Cardiac septum (tissue), 1 donor: ENCODE data around the gene TCF12. TPM values are rescaled to one million over a fixed set of nuclear protein-coding genes. Genes with fewer than 3 reads are reported as not detected.

Source experiments
- DNase-seq: peaks from one replicate; pipeline ENCODE4 v3.0.0-alpha.2; 2020; ENCODE audit warnings: low spot score
- intact Hi-C: fragments of 100-400 bp; cut with DNase I; formaldehyde crosslinking; loops from one replicate; pipeline ENCODE4 v1.14.0; 2022
- total RNA-seq: library from RNA; stranded (reverse); fragmentation: NEBNext Ultra II Directional; extraction: Animal tissue kit (Norgen Biotek cat#: 25700); gene quantifications from one replicate; pipeline ENCODE4 v1.2.1, GENCODE V29; 2021
- donor health status: DM: no; HTN: no; CAD: no.

Gene TCF12
- total RNA-seq, 1 donor from 2014 or later = 57.3 TPM

DNA sequence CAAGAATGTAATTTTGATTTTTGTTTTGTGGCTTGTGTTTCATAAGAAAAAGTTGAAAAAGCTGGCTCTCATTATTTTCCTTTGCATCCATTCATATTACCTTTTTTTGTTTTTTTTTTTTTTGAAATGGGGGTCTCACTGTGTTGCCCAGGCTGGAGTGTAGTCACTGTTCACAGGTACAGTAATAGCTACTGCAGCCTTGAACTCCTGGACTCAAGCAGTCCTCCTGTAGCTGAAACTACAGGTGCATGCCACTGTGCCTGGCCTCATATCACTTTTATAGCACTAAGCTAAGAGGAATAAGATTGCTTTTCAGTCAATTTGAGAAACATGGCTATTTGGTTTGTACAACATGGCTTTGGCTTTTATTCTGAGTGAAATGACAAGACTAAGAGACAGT lies 49.8 kb downstream of the TCF12 start:
- no peak for DNase-seq
- intact Hi-C loops = no loop called here

DNA sequence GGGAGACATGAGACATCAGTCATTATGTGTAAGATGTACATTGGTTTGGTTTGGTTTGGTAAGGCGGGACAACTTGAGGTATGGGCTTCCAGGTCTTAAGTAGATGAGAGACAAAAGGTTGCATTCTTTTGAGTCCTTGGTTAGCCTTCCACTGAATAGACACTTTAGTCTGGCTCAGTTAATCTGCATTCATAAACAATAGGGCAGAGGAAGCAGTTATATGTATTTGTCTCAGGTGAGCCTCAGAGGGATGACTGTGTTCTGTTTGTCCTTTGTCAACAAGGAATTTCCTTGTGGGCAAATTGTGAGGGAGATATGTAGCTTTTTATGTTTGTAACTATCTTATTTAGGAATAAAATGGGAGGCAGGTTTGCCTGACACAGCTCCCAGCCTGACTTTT lies 50.4 kb downstream of the TCF12 start:
- intact Hi-C loops = no loop called here
- DNase-seq = no peak

DNA sequence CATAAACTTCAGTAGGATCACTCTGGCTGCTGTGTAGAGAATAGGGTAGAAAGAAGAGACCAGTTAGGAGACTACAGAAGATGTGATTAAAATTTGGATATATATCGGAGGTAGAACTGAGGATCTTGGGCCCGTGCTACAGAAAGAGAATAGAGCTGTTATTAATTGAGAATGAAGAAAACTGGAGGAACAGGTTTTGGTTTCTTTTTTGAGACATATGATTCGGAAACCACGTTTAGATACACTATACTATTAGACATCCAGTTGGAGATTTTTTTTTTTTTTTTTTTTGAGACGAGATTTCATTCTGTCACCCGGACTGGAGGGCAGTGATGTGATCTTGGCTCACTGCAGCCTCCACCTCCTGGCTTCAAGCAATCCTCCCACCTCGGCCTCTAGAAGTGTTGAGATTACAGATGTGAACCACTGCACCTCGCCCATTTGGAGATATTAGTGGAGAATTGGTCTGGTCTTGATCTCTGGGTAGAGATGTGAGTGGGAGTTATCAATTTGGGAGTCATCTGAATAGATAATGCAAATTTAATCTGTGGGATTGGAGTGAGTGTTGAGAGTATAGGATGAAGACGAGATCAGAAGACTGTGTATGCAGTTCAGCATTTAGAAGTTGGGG lies 50.9 kb downstream of the TCF12 start:
- intact Hi-C loops = no loop called here
- no peak for DNase-seq

DNA sequence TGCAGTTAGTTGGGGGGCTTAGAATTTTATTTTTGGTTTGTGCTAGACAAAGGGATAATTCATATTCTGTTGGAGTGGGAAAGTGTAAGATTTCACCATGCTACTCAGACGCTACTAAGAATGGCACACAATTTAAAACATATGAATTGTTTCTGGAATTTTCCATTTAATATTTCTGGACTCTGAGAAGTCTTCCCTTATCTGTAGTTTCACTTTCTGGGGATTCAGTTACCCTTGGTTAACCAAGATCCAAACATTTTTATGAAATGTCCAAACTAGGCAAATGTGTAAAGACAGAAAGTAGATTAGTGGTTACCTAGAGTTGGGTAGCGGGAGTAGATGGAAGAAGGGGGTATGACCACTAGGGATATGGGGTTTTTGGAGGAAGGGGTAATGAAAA lies 53.1 kb downstream of the TCF12 start:
- intact Hi-C loops = no loop called here
- no peak for DNase-seq

DNA sequence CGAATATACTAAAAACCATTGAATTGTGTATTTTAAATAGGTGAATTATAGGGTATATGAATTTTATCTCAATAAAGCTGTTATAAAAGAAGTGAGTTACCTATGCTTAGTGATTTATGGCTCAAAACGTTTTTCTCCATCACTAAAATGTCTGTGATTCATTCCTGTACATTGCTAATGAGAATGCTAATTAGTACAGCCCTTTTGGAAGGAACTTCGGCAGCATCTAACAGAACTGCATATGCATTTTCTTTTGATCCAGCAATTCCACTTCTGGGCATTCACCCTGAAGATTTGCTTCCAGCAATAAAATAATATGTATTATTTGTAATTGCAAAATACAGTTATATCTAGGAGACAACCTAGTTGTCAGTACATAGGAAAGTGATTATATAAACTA lies 53.6 kb downstream of the TCF12 start:
- intact Hi-C loops = no loop called here
- no peak for DNase-seq

DNA sequence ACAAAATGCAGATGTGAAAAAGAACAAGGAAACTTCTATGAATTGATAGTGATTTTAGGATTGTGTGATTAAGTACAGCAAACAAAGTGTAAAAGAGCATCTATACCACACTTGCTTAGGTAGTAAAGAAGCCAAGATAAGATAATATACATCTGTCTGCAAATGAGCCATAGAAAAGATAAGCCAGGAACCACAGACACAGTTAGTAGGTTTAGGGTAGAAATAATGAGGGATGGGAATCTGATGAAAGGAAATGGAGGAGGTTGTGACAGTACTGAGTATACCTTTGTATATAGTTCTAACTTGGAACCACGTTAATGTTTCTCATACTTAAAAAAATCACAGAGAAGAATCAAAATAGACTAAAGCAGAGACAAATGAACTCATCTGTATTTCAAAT lies 54.0 kb downstream of the TCF12 start:
- intact Hi-C loops = no loop called here
- no peak for DNase-seq

DNA sequence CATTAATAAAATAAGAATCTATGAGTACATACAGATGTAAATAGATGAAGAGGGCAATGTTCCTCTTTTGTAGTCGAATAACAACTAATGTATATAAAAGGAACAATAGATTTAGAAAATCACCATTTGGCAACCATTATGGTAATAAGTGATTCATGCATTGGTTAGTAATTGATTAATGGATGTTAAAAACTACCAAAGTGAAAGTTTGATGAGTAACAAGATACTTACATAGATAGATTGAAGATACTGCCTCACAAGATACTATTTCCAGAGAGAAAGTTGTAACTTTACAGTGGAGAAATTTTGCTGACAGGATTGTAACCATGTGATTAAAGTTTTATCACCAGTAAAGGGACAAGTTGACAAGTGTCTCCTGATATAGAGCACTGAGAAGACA lies 55.0 kb downstream of the TCF12 start:
- intact Hi-C loops = no loop called here
- no peak for DNase-seq

DNA sequence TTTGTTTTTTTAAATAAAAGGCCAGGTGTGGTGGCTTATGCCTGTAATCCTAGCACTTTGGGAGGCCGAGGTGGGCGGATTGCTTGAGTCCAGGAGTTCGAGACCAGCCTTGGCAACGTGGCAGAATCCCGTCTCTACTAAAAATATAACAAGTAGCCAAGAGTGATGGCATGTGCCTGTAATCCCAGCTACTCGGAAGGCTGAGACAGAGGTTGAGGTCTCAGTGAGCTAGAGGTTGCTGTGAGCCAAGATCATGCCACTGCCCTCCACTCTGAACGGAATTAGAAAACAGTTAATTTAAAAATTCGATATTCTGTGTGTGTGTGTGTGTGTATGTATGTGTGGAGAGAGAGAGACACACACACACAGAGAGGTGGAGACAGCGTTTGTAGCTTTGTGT lies 58.8 kb downstream of the TCF12 start:
- no peak for DNase-seq
- intact Hi-C loops = no loop called here

DNA sequence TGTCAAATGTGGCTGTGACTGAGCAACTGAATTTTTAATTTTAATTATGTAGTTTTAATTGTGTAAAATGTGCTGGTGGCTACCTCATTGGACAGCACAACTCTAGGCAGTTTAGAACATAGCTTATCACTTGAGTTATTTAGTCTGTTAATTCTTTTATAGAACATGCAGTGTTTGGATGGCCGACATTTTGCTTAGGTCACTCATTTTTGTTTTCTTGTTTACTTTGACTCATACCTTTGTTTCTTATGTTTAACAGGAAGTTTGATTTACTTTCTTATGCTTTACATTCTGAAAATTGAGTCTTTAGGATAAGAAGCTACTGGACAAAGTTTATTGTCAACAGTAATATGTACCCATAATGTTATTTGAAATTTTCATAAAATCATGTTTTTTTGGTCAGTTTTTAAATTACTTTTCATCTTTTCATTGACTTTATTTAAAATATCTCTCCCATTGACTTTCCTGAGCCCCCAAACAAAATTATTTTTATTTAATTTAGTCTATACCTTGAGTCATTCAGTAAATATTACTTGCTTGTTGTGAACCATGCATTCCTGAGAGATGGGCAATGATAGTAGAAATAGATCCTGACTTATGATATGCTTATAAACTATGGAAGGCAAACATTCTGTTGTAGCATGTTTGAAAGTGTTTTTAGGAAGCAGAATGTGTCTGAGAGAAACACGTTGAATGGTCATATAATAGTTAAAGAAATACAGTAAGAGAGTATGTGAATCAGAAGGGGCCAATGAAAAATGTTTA lies 60.6 kb downstream of the TCF12 start:
- no peak for DNase-seq
- intact Hi-C loops = no loop called here

DNA sequence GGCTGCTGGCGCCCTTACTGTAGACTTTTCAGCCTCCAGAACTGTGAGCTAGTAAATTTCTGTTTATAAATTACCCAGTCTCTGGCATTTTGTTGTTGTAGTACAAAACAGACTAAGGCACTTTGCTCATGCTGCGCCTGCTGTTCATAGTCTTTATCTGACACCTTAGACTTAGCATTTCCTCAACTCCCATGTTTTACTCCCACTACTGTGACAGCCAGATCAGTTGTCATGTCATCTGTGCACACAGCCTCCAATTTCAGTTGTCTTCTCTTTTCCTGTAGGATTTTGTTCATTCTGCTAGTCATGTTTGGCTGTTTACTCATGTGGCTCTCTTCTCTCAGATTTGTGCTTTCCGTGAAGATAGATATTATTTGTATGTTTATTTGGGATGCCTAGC lies 62.0 kb downstream of the TCF12 start:
- DNase-seq = no peak
- intact Hi-C loops = no loop called here

DNA sequence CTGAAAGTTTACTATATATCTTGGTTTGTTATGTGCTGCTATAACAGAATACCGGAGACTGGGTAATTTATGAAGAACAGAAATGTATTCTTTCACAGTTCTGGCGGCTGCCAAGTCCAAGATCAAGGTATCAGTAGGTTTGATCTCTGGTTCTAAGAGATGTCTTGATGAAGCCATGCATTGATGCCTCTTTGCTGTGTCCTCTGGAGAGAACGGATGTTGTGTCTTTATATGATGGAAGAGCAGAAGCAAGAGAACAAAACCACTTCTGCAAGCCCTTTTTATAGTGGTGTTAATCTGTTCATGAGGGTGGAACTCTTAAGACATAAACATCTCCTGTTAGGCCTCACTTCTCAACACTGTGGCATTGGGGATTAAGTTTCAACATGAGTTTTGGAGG lies 62.7 kb downstream of the TCF12 start:
- DNase-seq = no peak
- intact Hi-C loops = no loop called here

DNA sequence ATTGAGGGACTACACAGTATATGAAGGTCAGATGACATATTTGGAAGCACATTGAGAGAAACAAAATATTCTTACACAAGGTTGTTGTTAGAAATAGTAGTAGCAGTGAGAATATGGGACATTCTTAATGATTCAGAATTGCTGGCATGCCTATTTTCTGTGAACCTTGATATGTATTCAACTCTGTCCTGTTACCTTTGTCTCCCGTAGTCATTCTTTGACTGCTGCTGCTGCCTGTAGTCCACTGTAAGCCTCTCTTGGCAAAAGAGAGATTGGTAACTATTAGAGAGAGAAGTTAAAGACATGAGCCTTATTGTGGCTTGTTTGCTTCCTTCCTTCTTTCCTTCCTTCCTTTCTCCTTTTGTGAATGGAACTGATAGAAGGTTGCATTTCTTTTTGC lies 64.5 kb downstream of the TCF12 start:
- no peak for DNase-seq
- intact Hi-C loops = no loop called here

DNA sequence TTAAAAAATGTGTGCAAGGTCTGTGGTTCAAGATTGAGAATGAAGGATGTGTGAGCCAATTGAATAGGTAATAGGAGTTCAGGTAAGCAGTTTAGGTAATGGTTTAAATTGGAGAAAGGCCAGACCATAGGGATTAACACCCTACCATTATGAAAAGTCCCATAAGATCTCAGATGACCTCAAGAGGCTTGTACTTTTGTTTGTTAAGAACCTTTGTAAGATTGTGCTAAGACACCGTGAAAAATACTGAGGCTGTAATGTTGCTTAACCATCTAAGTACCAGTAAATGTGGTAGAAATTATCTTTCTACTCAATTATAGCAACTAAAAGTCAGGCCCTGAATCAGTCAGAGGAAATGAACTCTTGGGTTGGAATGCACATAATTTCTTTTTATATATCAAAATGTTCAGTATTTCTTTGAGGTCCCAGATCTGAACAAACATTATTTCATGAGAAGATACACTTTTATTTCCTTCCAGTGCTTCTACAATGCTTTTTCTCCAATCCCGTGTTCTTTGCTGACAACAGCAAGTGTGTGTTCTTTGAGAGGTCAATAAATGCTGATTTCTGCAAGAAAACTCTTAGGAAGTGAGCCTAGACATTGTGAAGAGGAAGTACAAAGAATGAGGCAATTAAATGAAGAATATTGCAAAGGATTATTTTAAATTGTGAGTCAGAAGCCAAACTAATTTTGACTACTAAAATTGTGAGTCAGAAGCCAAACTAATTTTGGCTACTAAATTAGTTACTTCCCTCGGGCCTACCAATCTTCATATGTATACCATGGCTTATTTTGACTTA lies 66.4 kb downstream of the TCF12 start:
- intact Hi-C loops = loop anchor here (5.0 kb wide), 1 partner anchor 58 kb away; no protein-coding TSS in a partner anchor
- DNase-seq = no peak

DNA sequence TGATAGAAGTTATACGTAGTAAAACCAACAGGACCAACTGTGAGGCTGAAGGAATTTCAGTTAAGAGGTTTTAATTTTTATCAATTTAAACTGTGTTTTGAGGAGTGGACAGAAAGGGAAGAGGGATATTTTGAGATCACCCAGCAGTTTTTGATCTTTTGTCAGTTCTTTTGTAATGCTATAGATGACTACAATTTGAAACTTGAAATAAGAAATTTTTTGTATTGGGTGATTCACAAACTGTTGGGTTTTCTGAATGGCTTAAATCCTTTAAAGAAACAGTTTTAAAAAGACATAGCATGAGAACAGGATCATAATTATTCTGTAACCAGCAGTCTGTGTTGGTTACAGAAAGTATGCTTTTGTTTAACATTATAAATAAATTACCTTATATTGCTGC lies 67.4 kb downstream of the TCF12 start:
- no peak for DNase-seq
- intact Hi-C loops = loop anchor here (5.0 kb wide), 1 partner anchor 59 kb away; no protein-coding TSS in a partner anchor

DNA sequence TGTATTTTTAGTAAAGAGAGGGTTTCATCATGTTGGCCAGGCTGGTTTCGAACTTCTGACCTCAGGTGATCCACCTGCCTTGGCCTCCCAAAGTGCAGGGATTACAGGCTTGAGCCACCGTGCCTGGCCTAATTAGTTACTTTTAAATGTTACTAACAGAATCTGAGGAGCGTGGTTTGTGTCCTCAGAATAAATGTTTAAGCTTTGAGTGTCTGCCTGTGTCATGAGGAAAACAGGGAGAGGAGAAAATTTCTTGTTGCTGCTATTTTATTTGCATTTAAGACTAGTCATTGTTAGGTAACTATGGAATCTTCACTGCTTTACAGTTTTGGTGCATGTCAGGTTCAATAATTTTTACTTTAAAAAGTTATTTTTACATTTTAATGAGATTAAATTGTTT lies 68.8 kb downstream of the TCF12 start:
- DNase-seq = no peak
- intact Hi-C loops = loop anchor here (5.0 kb wide), 1 partner anchor 60 kb away; no protein-coding TSS in a partner anchor

DNA sequence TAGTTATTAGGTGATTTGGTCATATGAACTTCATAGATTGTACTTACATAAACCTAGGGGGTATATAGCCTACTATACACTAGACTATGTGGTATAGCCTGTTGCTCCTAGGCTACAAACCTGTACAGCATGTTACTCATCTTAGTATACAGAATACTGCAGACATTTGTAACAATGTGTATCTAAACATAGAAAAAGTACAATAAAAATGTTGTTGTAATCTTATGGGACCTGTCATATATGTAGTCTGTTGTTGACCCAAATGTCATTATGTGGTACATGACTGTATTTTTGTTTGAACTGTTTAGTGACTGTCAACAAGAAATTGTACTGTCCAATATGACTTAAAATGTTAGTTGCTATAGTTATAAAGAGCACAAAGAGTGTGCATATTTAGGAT lies 69.8 kb downstream of the TCF12 start:
- no peak for DNase-seq
- intact Hi-C loops = loop anchor here (5.0 kb wide), 1 partner anchor 61 kb away; no protein-coding TSS in a partner anchor

DNA sequence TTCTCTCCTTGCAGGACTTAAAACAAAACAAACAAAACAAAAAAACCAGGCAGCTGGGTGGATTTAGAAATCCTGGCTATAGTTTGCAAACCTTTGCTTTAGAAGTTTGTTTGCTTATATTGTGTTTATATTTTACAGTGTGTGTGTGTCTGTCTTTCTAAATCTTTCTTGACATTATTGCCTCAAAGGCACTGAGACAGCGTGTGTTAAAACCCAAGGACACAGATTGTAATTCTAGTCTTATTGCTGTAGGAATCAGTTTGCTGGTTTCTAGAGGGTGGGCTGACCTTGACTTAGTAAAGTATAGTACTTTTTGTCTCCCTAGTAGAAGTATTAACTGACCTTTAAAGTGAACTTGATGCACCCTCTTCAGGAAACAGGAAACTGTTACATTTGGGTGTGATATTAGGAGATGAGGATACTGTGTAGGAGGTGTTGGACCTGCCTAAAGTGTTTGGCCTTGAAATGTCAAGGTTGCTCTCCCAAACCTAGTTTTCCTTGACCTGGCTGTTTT lies 71.0 kb downstream of the TCF12 start:
- intact Hi-C loops = loop anchor here (5.0 kb wide), 1 partner anchor 62 kb away; no protein-coding TSS in a partner anchor
- DNase-seq = no peak

DNA sequence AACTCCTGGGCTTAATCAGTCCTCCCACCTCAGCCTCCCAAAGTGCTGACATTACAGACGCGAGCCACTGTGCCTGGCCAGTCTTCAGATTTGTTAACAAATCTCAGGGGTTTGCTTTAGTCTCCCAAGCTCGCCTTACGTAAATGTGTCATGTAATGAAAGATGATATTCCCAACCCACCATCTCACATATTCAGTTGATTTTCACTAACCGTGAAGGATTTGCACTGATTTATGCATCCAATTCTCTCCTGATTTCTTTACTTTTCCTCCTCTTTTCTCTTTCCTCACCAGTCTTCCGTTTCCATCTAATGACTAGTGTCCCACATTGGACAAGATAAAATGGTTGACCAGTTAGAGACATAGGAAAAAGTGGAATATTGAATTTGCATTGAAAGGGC lies 72.6 kb downstream of the TCF12 start:
- DNase-seq = no peak
- intact Hi-C loops = no loop called here

DNA sequence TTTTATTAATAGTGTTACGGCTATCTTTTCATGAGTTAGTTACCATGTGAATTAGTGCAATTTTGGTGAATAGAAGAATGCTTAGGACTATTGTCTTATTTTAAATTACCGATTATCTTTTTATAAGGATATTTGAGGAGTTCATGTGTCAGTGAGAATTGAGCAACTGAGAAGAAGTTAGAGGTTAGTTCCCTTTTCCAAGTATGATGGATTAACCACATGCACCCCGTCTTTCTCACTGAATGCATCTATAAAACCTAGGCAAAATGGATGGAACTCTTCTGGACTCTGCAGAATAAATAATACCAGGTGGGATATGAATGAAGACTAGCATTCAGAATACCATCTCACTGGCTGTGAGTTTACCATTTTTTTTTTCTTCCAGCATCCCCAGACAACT lies 74.3 kb downstream of the TCF12 start:
- DNase-seq = no peak
- intact Hi-C loops = no loop called here

DNA sequence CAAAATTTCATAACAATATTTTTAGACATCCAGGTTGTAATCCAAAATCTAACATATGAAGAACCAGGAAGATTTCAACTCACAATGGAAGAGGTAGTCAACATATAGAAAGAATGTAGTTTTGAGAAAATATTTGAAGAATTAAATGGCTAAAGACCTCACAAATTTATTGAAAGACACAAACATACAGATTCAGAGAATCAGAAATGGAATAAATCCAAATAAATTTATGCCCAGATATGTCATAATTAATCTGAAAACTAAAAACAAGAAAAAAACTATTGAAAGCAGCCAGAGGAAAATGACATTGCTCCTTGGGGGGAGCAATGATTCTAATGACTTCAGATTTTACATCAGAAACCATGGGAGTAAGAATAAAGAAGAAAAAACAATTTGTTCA lies 75.8 kb downstream of the TCF12 start:
- intact Hi-C loops = no loop called here
- no peak for DNase-seq
